ENCODE measurements around the gene NR2C2AP. TPM values are rescaled to one million over a fixed set of nuclear protein-coding genes. Genes with fewer than 3 reads are reported as not detected.

NR2C2AP gene
- total RNA-seq, 2 experiments from 2014 or later: 37.8 to 40.0 TPM

- DNase-seq (no peak), ATAC-seq (no peak)
- CTCF ChIA-PET: interaction anchor here (1.0 kb wide), 1 partner anchor 12 kb away, joined by 3 read pairs; no protein-coding TSS in a partner anchor
- peaks cover under 1% of the 10 kb centered on the region for H3K4me1 Mint-ChIP-seq (ENCODE audit: low read depth)
- intact Hi-C loops (cut with micrococcal nuclease): no loop called here
- no peaks in the 10 kb centered on the region for H3K36me3 Mint-ChIP-seq (ENCODE audit: low read depth)
- no peak overlapping the region for H3K27ac Mint-ChIP-seq
- no peaks in the 10 kb centered on the region for H3K9me3 Mint-ChIP-seq
- H3K4me3 Mint-ChIP-seq: no peak overlapping the region
- POLR2A ChIA-PET: no interaction called here
- H3K27me3 Mint-ChIP-seq: peaks cover 42% of the 10 kb centered on the region
- no peak for TF ChIP-seq CTCF (IDR thresholded peaks at IDR 0.05)
Measured at GRCh38 chr19:19212916-19213315, 9.7 kb upstream of the NR2C2AP start.

GRCh38 chr19:19211499-19212420 is 8.5 kb upstream of the NR2C2AP start, which contains the start of gene NCAN:
TSS of gene NCAN (plus strand) at chr19:19211958. CDS start at chr19:19216954, 4,996 bp downstream.
- Mint-ChIP-seq H3K27ac (no peak within 1 kb of the TSS), H3K36me3 (ENCODE audit: low read depth) (no peaks in the 10 kb centered on the region), H3K4me3 (no peak within 1 kb of the TSS), H3K27me3 (peaks cover 42% of the 10 kb centered on the region), H3K4me1 (ENCODE audit: low read depth) (peaks cover 12% of the 10 kb centered on the region), H3K9me3 (no peaks in the 10 kb centered on the region)
- ChIA-PET CTCF (interaction anchor here (0.7 kb wide), 1 partner anchor 22 kb away, joined by 3 read pairs; no protein-coding TSS in a partner anchor), POLR2A (no interaction called here)
- no peak for DNase-seq
- TF ChIP-seq CTCF (IDR thresholded peaks at IDR 0.05): no peak
- ATAC-seq: no peak
- intact Hi-C loops (cut with micrococcal nuclease): no loop called here

- no peak overlapping the region for H3K27ac Mint-ChIP-seq
- no peak for ATAC-seq
- ChIA-PET CTCF (no interaction called here), POLR2A (no interaction called here)
- intact Hi-C loops (cut with micrococcal nuclease): no loop called here
- no peaks in the 10 kb centered on the region for H3K9me3 Mint-ChIP-seq
- peaks cover 31% of the 10 kb centered on the region for H3K27me3 Mint-ChIP-seq
- no peak for DNase-seq
- TF ChIP-seq CTCF (IDR thresholded peaks at IDR 0.05): no peak
- H3K4me3 Mint-ChIP-seq: no peak overlapping the region
- peaks cover 12% of the 10 kb centered on the region for H3K4me1 Mint-ChIP-seq (ENCODE audit: low read depth)
- no peaks in the 10 kb centered on the region for H3K36me3 Mint-ChIP-seq (ENCODE audit: low read depth)
Measured at GRCh38 chr19:19209372-19209771, 6.2 kb upstream of the NR2C2AP start.

- ChIA-PET CTCF (no interaction called here), POLR2A (interaction anchor here (1.2 kb wide), 1 partner anchor 16 kb away, joined by 8 read pairs; the partner anchor contains the start of genes BORCS8 and RFXANK)
- H3K9me3 Mint-ChIP-seq: no peaks in the 10 kb centered on the region
- ATAC-seq (no peak), DNase-seq (no peak)
- H3K4me3 Mint-ChIP-seq: no peak overlapping the region
- peaks cover 15% of the 10 kb centered on the region for H3K4me1 Mint-ChIP-seq (ENCODE audit: low read depth)
- peaks cover 16% of the 10 kb centered on the region for H3K27me3 Mint-ChIP-seq
- intact Hi-C loops (cut with micrococcal nuclease): no loop called here
- H3K36me3 Mint-ChIP-seq (ENCODE audit: low read depth): peaks cover 4% of the 10 kb centered on the region
- no peak overlapping the region for H3K27ac Mint-ChIP-seq
- no peak for TF ChIP-seq CTCF (IDR thresholded peaks at IDR 0.05)
Measured at GRCh38 chr19:19207637-19208572, 4.7 kb upstream of the NR2C2AP start.
